ENCODE data around the gene SUGT1.
"Not testable (repeated sequence)": the region's sequence is repeated elsewhere in the genome, so short reads cannot be mapped to it uniquely, and the experiment has no call there.

The SUGT1 gene

GRCh38 chr13:52669677-52670076, 17.0 kb downstream of the SUGT1 start:
- no peak for DNase-seq (ENCODE audit: low read depth, low spot score)

DNA sequence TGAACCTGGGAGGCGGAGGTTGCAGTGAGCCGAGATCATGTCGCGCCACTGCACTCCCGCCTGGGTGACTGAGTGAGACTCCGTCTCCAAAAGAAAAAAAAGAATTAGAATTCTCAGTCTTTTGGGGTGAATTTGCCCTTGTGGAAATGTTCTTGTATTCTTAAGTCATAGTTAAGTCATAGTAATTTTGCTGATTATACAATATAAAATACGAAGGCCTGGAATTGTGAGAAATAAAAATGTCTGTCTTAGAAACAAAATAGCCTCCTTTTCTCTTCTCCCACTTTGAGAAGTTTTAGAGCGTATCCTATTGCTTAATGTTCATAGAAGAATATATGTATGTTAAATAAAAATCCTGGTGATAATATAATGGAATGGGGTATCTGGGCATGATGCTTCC, 18.1 kb downstream of the SUGT1 start:
- no peak for DNase-seq (ENCODE audit: low read depth, low spot score)

DNA sequence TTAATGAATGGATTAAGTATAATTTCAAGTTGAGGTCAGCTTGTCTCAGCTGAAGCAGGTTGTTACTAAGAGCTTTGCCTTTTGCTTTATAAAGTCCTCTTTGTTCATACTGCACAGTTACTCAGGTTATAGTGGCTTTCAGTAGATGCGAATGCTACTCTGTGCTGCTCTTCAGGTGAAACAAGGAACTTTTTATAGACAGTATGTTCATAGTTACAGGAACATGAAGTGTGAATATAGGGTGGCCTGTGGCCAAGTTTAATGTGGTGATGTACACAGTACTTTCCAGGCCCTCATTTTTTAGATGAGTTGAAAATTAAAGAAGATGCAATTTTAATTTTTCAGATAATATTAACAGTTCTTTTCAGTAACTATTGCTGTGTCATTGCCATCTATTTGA, 20.8 kb downstream of the SUGT1 start:
- DNase-seq (ENCODE audit: low read depth, low spot score) = no peak

- DNase-seq (ENCODE audit: low read depth, low spot score) = no peak
Observed at GRCh38 chr13:52677823-52678222, 25.2 kb downstream of the SUGT1 start.

DNA sequence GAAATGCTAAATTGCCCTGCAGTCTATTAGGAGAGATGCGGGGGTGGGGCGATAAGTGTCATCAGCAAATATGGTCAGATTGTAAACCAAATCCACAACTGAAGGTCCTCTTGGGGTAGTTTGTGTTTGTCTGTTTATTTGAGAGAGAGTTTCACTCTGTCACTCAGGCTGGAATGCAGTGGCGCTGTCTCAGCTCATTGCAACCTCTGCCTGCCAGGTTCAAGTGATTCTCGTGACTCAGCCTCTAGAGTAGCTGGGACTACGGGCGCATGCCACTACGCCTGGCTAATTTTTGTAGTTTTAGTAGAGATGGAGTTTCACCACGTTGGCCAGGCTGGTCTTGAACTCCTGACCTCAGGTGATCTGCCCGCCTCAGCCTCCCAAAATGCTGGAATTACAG, 33.2 kb downstream of the SUGT1 start:
- not testable (repeated sequence) for DNase-seq (ENCODE audit: low read depth, low spot score)

DNA sequence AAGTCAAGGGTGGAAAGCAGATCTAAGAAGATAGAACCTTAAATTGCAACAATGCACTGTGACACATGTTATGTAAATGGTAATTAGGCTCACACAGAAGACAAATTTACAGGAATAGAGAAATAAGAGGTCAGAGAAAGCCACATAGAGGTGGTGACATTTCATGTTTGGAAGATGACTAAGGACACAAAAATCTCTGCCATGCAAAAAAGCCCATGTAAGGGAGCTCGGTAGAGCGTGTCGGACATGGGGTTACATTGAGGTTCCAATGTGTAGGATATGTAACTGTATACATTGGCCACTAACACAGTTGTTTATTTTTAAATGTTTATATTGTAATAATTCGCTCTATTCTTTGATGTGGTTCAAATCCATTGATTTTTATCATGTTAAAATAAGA, 33.7 kb downstream of the SUGT1 start:
- no peak for DNase-seq (ENCODE audit: low read depth, low spot score)

DNA sequence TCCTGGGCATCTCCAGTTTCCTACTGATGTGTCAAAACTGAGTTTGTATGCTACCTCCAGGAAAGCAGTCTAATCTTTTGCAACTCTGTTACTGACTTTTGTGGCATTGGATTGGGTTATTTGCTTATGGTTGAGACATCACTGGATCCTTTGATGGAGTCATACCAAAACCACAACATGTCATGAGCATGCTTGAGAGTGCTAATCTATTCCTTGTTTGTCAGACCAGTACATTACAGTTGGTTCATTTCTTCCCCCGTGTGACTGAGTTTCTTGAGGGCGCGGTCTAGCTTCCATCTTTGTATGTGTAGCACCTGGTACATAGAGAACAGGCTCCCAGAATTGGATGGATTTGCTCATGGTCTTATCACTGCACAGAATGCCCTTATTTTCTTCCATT, 43.2 kb downstream of the SUGT1 start:
- no peak for DNase-seq (ENCODE audit: low read depth, low spot score)

GRCh38 chr13:52696566-52696965, 43.9 kb downstream of the SUGT1 start:
- no peak for DNase-seq (ENCODE audit: low read depth, low spot score)

DNA sequence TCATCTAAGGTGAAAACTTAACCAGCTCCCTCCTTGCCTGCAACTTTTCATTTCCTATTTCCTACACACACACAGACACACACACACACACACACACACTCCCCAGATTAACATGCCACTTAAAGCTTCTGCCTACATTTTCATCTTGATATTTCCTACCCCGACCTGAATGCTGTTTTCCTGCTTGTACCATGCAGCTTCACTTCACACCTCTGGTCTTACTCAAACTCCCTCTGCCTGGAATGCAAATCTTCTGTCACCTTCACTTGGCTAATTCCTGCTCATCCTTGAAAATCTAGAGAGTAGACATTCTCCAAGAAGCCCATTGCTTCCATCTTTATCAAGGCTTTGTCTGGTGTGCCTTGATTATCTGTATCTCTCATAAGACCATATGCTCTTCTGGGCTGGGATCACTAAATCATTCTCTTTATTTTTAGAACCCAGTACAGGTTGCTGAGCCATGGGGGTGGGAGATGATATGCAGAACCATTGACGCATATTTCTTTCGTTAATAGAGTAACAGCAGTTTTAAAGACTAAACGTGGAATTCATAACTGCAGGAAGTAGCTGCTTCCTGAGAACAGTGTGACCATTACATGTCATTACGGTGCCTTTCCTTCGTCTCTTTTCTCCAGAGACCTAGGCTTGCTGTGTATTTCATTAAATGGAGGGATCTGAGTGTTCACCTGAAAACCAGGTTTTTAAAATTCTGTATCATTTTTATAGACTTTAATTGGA, 49.3 kb downstream of the SUGT1 start:
- DNase-seq (ENCODE audit: low read depth, low spot score) = no peak

DNA sequence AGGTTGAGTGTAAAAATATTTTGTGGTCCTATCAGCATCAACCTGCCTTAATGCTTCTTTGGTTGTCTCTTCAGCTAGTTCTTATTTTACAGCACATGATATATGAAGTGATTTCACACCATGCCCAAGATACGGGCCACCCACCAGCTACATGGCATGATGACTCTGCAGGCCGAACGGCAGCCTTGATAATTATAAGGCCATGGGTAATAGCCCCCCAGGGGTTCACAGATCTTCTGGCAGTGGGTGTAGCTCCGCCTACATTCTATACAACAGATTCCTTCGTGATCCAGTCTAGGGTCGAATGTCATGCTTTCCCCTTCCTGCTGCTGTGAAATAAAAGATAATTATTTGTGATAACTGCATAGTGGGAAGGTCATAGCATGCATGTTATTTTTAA, 50.8 kb downstream of the SUGT1 start:
- DNase-seq (ENCODE audit: low read depth, low spot score) = no peak

- DNase-seq (ENCODE audit: low read depth, low spot score) = no peak
Observed at GRCh38 chr13:52706081-52706480, 53.4 kb downstream of the SUGT1 start.

DNA sequence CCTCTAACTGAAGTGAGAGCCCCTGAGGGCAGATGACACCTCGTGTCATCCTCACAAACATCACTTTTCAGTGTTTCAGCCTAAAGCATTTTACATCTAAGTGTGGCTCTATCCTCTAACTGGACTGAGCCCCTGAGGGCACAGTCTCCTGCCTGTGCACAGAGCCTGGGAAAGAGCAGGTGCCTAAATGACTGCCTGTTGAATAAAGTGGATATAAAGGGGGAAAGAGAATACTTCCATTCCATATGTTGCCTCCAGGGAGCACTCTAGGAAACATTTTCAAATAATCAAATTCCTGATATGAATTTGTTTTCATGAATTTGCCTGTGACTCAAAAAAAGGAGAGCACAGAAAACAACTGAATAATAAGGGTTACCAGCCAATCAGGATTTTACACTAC, 54.7 kb downstream of the SUGT1 start:
- DNase-seq (ENCODE audit: low read depth, low spot score) = no peak

DNA sequence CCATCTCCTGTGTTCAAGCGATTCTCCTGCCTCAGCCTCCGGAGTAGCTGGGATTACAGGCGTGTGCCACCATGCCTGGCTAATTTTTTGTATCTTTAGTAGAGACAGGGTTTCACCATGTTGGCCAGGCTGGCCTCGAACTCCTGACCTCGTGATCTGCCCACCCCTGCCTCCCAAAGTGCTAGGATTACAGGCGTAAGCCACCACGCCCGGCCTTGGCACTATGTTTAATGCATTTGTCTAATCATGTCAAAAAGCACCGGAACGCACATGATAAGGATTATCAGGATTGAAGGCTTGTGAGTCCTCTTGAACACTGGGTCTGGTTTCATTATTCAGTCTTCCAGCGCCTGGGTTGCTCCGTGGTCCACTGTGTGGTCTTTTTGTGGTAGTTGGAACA, 55.6 kb downstream of the SUGT1 start:
- not testable (repeated sequence) for DNase-seq (ENCODE audit: low read depth, low spot score)

DNA sequence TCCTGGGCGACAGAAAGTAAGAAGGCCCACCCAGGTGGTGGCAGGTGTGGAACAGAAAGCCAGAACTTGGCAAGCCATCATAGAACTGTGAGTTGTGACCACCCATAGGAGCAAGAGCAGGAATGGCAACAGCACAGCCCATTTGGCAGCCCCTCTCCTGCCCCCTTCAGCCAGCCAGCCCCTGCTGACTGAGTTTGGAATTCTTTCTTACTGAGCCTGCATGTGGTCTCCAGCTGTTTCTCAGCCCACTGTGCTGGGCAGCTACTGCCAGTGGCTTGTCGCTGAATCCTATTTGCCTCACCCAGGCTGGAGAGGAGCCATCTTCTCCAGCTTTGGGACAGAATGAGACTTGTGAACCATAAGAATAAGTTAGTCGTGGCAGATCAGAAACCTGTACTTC, 58.6 kb downstream of the SUGT1 start:
- DNase-seq (ENCODE audit: low read depth, low spot score) = no peak

- DNase-seq (ENCODE audit: low read depth, low spot score) = no peak
Observed at GRCh38 chr13:52712385-52712784, 59.7 kb downstream of the SUGT1 start.

DNA sequence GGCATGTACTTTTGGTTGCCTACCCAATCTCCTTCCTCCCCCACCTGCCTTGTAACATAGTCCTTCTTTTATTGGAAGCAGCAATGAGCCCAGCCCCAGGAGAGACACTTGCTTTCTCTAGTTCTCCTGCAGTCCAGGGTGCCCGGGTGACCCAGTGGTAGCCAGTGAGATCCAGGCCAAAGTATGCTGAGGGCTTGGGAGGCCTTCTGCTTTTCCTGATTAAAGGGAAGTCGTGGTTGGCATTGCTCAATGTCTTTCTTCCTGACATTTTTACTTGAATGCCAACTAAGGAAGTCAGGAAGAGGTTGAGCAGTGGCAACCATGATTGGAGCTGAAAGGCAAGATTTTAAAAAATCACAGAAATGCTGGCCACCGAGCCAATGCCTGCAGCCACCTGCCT, 61.3 kb downstream of the SUGT1 start:
- no peak for DNase-seq (ENCODE audit: low read depth, low spot score)

DNA sequence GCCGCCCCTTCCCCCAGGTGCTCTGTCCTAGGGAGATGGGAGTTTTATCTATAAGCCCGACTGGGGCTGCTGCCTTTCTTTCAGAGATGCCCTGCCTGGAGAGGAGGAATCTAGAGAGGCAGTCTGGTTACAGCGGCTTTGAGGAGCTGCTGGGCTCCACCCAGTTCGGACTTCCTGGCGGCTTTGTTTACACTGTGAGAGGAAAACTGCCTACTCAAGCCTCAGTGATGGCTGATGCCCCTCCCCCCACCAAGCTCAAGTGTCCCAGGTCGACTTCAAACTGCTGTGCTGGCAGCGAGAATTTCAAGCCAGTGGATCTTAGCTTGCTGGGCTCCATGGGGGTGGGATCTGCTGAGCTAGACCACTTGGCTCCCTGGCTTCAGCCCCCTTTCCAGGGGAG, 68.3 kb downstream of the SUGT1 start:
- not testable (repeated sequence) for DNase-seq (ENCODE audit: low read depth, low spot score)

DNA sequence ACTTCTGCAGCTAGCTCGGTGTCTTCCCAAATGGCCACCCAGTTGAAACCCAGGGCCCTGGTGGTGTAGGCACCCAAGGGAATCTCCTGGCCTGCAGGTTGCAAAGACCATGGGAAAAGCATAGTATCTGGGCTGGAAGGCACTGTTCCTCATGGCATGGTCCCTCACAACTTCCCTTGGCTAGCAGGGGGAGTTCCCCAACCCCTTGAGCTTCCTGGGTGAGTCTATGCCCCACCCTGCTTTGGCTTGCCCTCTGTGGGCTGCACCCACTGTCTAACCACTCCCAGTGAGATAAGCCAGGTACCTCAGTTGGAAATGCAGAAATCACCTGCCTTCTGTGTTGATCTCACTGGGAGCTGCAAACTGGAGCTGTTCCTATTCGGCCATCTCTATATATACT, 68.7 kb downstream of the SUGT1 start:
- not testable (repeated sequence) for DNase-seq (ENCODE audit: low read depth, low spot score)

DNA sequence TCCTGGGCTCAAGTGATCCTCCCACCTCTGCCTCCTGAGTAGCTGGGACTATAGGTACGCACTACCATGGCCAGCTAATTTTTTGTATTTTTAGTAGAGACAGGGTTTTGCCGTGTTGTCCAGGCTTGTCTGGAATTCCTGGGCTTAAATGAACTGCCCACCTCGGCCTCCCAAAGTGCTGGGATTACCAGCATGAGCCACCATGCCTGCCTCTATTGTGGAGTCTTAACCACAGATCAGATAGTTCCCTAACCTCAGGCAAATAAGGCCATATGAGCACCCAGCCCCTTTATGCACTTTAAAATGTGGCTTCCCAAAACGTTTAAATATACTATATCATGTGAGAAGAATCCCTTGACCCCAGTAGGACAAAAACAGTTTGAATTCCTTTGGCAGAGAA, 70.5 kb downstream of the SUGT1 start:
- no peak for DNase-seq (ENCODE audit: low read depth, low spot score)

- DNase-seq (ENCODE audit: low read depth, low spot score) = no peak
Observed at GRCh38 chr13:52725302-52725701, 72.7 kb downstream of the SUGT1 start.

DNA sequence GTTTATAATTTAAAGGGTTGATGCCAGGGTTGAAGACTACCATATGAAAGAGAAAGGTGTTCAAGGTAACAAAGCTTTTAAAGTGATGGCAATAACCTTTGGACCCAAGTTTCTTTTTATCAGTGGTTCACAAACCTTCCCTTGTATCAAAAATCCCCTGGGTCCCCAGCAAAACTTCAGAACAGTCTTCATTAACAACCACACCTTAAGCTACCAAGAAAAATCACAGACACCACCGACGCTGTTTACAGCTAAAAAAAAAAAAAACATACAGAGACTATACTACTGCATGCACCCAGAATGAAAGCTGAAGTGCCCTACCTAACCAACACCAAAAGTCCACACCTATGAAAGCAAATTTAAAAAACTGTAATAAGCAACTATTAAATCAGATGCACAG, 73.6 kb downstream of the SUGT1 start:
- DNase-seq (ENCODE audit: low read depth, low spot score) = no peak

DNA sequence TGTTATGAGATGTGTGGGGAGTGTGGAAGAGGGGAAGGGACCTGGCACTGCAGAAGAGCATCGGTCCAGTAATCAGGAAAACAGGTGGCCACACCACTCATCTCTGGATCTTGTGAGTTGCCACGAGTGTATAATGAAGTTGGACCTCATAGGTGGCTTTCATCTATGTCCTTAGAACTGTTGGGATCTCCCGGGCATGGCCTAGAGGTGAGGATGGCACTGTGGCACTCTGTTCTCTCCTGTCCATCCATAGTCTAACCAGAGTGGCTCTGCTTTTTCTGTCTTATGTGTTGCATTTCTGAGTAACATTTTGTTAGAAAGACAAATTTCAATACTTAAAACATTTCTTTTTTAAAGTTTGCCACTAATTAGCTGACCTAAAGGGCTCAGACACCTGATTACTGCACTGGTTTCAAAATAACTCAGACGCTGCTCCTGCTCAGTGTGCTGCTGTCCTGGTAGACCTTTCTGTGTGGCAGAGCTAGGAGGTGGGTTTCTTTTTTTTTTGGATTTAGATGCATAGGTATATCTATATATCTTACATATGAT, 81.5 kb downstream of the SUGT1 start:
- no peak for DNase-seq (ENCODE audit: low read depth, low spot score)

DNA sequence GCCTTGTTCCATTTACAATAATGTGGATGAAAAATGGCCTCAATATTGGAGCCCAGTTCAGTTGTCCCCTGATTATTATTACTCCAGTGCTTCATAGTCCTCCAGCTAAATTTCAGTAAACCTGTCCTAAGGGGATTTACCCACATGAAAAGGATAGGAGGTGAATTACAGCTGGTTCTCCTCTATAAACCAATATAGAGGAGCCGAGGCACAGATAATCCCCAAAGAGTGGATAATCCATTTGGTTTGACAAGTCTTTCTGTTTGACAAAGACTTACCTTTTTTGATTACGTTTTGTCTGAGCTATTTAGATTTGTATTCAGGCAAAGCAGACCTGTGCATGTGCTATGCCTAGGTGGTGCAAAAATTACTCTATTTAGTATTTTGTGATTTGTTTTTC, 84.3 kb downstream of the SUGT1 start:
- no peak for DNase-seq (ENCODE audit: low read depth, low spot score)

DNA sequence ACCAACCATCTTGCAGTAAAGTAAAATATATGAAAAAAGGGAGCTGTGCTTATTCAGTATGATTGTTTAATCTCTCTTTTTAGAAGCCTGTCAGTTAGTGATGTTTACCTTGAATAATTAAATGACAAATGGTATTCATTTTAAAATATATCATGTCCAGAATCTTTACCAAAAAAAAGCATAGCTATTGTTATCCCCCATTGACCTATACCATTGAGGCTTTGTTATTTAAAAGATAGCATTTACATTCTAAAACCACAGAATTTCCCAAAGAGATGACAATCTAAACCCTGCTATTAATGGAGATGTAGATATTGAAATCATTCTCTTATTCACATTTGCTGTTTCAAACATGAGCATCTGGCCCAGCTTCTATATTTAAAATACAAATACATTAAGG, 84.8 kb downstream of the SUGT1 start:
- DNase-seq (ENCODE audit: low read depth, low spot score) = no peak

Data from activated CD4-positive, CD25-positive, alpha-beta regulatory T cell treated with anti-CD3 and anti-CD28 coated beads, Interleukin-2, amount 50 U/mL, for 16 hours (primary cell).